ENCODE measurements around the gene CELF2. TPM values are rescaled to one million over a fixed set of nuclear protein-coding genes. Genes with fewer than 3 reads are reported as not detected.

The CELF2 gene
- total and polyA plus RNA-seq, 9 of the 15 experiments (the other 6 are each of a cell fraction or from before 2014, with no cell fraction given) = 4.0 to 20.3 (median 11.1) TPM

- TF ChIP-seq PKNOX1 (IDR thresholded peaks at IDR 0.05) = peak; percentile 65
- TF ChIP-seq DLX4 (CRISPR knock-in tag; IDR thresholded peaks at IDR 0.05) = no peak
- no peak for TF ChIP-seq RBM14 (IDR thresholded peaks at IDR 0.05; ENCODE audit: borderline replicate concordance, insufficient read depth, low read depth, low read length)
Measured at GRCh38 chr10:11197878-11198277, 180.2 kb downstream of the CELF2 start (continued).

GRCh38 chr10:11201911-11202310 is 184.2 kb downstream of the CELF2 start:
- no peak overlapping the region for H3K27ac ChIP-seq (ENCODE audit: extremely low read depth, low read depth, low read length)
- H3K9me1 ChIP-seq (ENCODE audit: control insufficient read depth, insufficient read depth, low read length) = no peaks in the 10 kb centered on the region
- intact Hi-C loops (cut with micrococcal nuclease) = no loop called here
- no peaks in the 10 kb centered on the region for H3K79me2 ChIP-seq (ENCODE audit: control insufficient read depth, insufficient read depth, low read length)
- ChIA-PET POLR2A (no interaction called here), CTCF (ENCODE audit: low intra/inter-chr PET ratio) (no interaction called here)
- BruUV-seq (replicated peaks) = no TSS peak
- ATAC-seq (no peak), FAIRE-seq (no peak), DNase-seq (ENCODE audit: extremely low read depth in 1 of 4, low spot score in 3 of 4) (no peak)
- 54% methylated on average over 5 of the region's 5 CpGs for WGBS (ENCODE audit: insufficient coverage, low coverage, missing lambda C conversion rate)
- no peaks in the 10 kb centered on the region for H3K27me3 ChIP-seq (ENCODE audit: control insufficient read depth in 2 of 2, insufficient read depth in 2 of 2, low read length in 2 of 2)
- H3K9me3 ChIP-seq (replicated peaks; ENCODE audit: control insufficient read depth, insufficient read depth, low read depth, low read length) = no peaks in the 10 kb centered on the region
- H3K36me3 ChIP-seq (ENCODE audit: control insufficient read depth, insufficient read depth, low read length) = no peaks in the 10 kb centered on the region
- H4K20me1 ChIP-seq (replicated peaks; ENCODE audit: control insufficient read depth, insufficient read depth, low read length) = no peaks in the 10 kb centered on the region
- H2AFZ ChIP-seq (ENCODE audit: low read depth, low read length) = no peak overlapping the region
- no peak overlapping the region for H3K4me3 ChIP-seq
- no peak overlapping the region for H3K9ac ChIP-seq (ENCODE audit: insufficient read depth in 1 of 2, low read depth in 2 of 2, low read length in 2 of 2)
- H3K4me1 ChIP-seq (replicated peaks in 1 of 2; ENCODE audit: control insufficient read depth in 2 of 2, insufficient read depth in 2 of 2, low read length in 2 of 2) = no peaks in the 10 kb centered on the region; a peak in 1 of 5 replicates
- in situ Hi-C loops (cut with MboI) = no loop called here
- no peak overlapping the region for H3K4me2 ChIP-seq (ENCODE audit: insufficient read depth, low read length)
- no peak for TF ChIP-seq SMARCC2 (IDR thresholded peaks at IDR 0.05; ENCODE audit: low read depth)
- TF ChIP-seq PRMT5 (CRISPR knock-in tag; IDR thresholded peaks at IDR 0.05) = no peak
- TF ChIP-seq CHD4 (IDR thresholded peaks at IDR 0.05; ENCODE audit: insufficient read depth, insufficient replicate concordance, low read depth, low read length, poor library complexity, severe bottlenecking) = no peak
- TF ChIP-seq ZNF707 (CRISPR knock-in tag; conservative IDR thresholded peaks at IDR 0.05) = no peak
- no peak for TF ChIP-seq ZNF740 (CRISPR knock-in tag; IDR thresholded peaks at IDR 0.05)
- TF ChIP-seq ZNF740 (tag; IDR thresholded peaks at IDR 0.05) = no peak
- no peak for TF ChIP-seq SAFB (IDR thresholded peaks at IDR 0.05; ENCODE audit: borderline replicate concordance, low read depth, low read length)
- no peak for TF ChIP-seq BRF2 (IDR thresholded peaks at IDR 0.05; ENCODE audit: borderline replicate concordance, insufficient read depth, insufficient read length)
- TF ChIP-seq LEF1 (IDR thresholded peaks at IDR 0.05) = no peak
- no peak for TF ChIP-seq ZNF696 (CRISPR knock-in tag; conservative IDR thresholded peaks at IDR 0.05)
- no peak for TF ChIP-seq TSC22D4 (tag; IDR thresholded peaks at IDR 0.05)
- TF ChIP-seq RBFOX2 (IDR thresholded peaks at IDR 0.05; ENCODE audit: low read depth, low read length) = no peak
- no peak for TF ChIP-seq ARID3A (IDR thresholded peaks at IDR 0.05; ENCODE audit: borderline replicate concordance, low read depth, low read length)
- no peak for TF ChIP-seq SLC30A9 (CRISPR knock-in tag; IDR thresholded peaks at IDR 0.05)

Data from K562 (cell line).